A549 (cell line): ENCODE results near the gene PCSK7.

Experiments
- CEBPB ChIP-seq, 2 experiments: fragments of >200 bp in 1 of 2; sonication (Bioruptor Twin) in 1 of 2; formaldehyde crosslinking in 1 of 2; IDR thresholded peaks; 2 replicates each; pipeline ENCODE4 v1.6.1; 2012 to 2016
- FOXS1 ChIP-seq: fragments of 250-450 bp; sonication (Bioruptor Pico); IDR thresholded peaks from 2 replicates; pipeline ENCODE4 v1.5.0; 2020; ENCODE audit warnings: mild to moderate bottlenecking, moderate library complexity
- JUN ChIP-seq, 2 experiments: fragments of >200 bp; sonication (Bioruptor Twin); formaldehyde crosslinking; IDR thresholded peaks; 2 replicates in 1 of 2; 3 replicates in 1 of 2; pipeline ENCODE4 v1.6.1; 2016 to 2017
- JUNB ChIP-seq: fragments of >200 bp; sonication (Bioruptor Twin); formaldehyde crosslinking; IDR thresholded peaks from 2 replicates; pipeline ENCODE4 v1.6.1; 2016
- POLR2A ChIP-seq: IDR thresholded peaks from 2 replicates; pipeline ENCODE4 v1.6.1; 2012; ENCODE audit warnings: mild to moderate bottlenecking, low read length
- RAD21 ChIP-seq, 2 experiments: fragments of >200 bp in 1 of 2; sonication (Bioruptor Twin) in 1 of 2; formaldehyde crosslinking in 1 of 2; IDR thresholded peaks in 1 of 2; conservative IDR thresholded peaks in 1 of 2; 2 replicates in 1 of 2; 3 replicates in 1 of 2; pipeline ENCODE4 v1.6.1; 2012 to 2018; ENCODE audit warnings: inconsistent platforms in 1 of 2
- RARB ChIP-seq: fragments of 250-450 bp; sonication (Bioruptor Pico); IDR thresholded peaks from 2 replicates; pipeline ENCODE4 v1.8.0; 2021; ENCODE audit warnings: mild to moderate bottlenecking, moderate library complexity
- RFX5 ChIP-seq: fragments of 450-650 bp; IDR thresholded peaks from 2 replicates; pipeline ENCODE4 v1.7.1; 2014; ENCODE audit warnings: antibody characterized with exemption, mild to moderate bottlenecking, moderate library complexity
- SMC3 ChIP-seq: fragments of >200 bp; sonication (Bioruptor Twin); formaldehyde crosslinking; IDR thresholded peaks from 3 replicates; pipeline ENCODE4 v1.6.1; 2018; ENCODE audit warnings: inconsistent platforms
- ZFP36 ChIP-seq: fragments of 450-650 bp; IDR thresholded peaks from 2 replicates; pipeline ENCODE4 v1.6.1; 2014; ENCODE audit warnings: borderline replicate concordance; ENCODE audit not compliant: partially characterized antibody
- TF ChIP-seq, protein P1 (sequence below): fragments of >200 bp; sonication (Bioruptor Twin); formaldehyde crosslinking; IDR thresholded peaks from 3 replicates; pipeline ENCODE4 v1.5.1; 2016
- TF ChIP-seq, protein P2 (sequence below): fragments of 200-600 bp; sonication (generic); IDR thresholded peaks from 2 replicates; pipeline ENCODE4 v1.6.1; 2016; ENCODE audit warnings: antibody characterized with exemption, mild to moderate bottlenecking, moderate library complexity
- TF ChIP-seq, protein P3 (sequence below): fragments of 450-650 bp; IDR thresholded peaks from 2 replicates; pipeline ENCODE4 v1.6.1; 2014; ENCODE audit warnings: antibody characterized with exemption

DNA sequence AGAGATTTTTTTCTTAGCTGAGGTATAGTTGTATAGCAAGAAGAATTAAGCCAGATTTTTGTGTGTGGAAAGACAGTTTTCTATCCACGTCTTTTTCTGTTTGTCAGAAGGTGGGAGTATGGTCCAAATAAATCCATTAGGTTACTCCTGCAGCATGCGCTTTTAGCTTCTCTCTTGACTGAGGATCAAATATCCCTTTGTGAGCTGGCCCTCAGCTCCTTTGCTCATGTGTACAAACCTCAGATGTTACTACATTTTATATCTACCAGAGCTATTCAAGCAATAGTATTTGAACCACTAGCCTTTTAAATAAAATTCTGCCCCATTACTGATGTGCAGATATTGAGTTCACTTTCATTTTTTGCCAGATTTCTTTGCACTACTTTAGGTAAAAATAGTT is 62.1 kb downstream of the PCSK7 start:
- TF ChIP-seq, protein P1, sequence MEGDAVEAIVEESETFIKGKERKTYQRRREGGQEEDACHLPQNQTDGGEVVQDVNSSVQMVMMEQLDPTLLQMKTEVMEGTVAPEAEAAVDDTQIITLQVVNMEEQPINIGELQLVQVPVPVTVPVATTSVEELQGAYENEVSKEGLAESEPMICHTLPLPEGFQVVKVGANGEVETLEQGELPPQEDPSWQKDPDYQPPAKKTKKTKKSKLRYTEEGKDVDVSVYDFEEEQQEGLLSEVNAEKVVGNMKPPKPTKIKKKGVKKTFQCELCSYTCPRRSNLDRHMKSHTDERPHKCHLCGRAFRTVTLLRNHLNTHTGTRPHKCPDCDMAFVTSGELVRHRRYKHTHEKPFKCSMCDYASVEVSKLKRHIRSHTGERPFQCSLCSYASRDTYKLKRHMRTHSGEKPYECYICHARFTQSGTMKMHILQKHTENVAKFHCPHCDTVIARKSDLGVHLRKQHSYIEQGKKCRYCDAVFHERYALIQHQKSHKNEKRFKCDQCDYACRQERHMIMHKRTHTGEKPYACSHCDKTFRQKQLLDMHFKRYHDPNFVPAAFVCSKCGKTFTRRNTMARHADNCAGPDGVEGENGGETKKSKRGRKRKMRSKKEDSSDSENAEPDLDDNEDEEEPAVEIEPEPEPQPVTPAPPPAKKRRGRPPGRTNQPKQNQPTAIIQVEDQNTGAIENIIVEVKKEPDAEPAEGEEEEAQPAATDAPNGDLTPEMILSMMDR: no peak
- TF ChIP-seq SMC3 (no peak), ZFP36 (no peak), JUN (IDR thresholded peaks at IDR 0.05) (no peak), JUNB (no peak), CEBPB (IDR thresholded peaks at IDR 0.05) (no peak), RFX5 (no peak), RAD21 (conservative IDR thresholded peaks at IDR 0.05 in 1 of 2, IDR thresholded peaks at IDR 0.05 in 1 of 2) (no peak), RARB (no peak), POLR2A (no peak), FOXS1 (CRISPR knock-in tag) (no peak)
- TF ChIP-seq, protein P2, sequence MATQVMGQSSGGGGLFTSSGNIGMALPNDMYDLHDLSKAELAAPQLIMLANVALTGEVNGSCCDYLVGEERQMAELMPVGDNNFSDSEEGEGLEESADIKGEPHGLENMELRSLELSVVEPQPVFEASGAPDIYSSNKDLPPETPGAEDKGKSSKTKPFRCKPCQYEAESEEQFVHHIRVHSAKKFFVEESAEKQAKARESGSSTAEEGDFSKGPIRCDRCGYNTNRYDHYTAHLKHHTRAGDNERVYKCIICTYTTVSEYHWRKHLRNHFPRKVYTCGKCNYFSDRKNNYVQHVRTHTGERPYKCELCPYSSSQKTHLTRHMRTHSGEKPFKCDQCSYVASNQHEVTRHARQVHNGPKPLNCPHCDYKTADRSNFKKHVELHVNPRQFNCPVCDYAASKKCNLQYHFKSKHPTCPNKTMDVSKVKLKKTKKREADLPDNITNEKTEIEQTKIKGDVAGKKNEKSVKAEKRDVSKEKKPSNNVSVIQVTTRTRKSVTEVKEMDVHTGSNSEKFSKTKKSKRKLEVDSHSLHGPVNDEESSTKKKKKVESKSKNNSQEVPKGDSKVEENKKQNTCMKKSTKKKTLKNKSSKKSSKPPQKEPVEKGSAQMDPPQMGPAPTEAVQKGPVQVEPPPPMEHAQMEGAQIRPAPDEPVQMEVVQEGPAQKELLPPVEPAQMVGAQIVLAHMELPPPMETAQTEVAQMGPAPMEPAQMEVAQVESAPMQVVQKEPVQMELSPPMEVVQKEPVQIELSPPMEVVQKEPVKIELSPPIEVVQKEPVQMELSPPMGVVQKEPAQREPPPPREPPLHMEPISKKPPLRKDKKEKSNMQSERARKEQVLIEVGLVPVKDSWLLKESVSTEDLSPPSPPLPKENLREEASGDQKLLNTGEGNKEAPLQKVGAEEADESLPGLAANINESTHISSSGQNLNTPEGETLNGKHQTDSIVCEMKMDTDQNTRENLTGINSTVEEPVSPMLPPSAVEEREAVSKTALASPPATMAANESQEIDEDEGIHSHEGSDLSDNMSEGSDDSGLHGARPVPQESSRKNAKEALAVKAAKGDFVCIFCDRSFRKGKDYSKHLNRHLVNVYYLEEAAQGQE: no peak
- TF ChIP-seq, protein P3, sequence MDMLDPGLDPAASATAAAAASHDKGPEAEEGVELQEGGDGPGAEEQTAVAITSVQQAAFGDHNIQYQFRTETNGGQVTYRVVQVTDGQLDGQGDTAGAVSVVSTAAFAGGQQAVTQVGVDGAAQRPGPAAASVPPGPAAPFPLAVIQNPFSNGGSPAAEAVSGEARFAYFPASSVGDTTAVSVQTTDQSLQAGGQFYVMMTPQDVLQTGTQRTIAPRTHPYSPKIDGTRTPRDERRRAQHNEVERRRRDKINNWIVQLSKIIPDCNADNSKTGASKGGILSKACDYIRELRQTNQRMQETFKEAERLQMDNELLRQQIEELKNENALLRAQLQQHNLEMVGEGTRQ: no peak
